SIG-M5 treated with dmso at 0.1 percent for 504 hours (cell line): ENCODE measurements around the gene TLN1.
A peak's percentile ranks its signal among the peaks of the same experiment; 100 is the strongest.

Experiments used
- DNase-seq: peaks from one replicate; lab custom pipeline; 2025; ENCODE audit not compliant: unreplicated experiment; lab: John Stamatoyannopoulos, UW

TLN1 gene

DNA sequence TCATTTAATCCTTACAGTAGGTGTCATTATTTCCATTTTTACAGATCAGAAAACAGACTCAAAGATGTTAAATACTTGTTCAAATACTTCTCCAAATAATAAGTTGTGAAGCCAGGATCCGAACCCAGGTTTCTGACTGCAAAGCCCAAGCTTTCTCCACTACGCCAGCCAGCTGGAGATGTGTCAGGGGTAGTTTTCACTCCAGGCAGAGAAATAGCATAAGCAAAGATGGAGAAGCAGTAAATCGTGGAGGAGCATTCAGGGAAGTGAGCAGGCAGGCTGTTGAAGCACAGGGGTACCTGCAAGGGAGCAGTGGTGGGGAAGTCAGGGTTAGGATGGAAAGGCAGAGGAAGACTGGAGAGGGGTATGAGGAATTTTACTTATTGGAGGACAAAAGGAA lies 2.9 kb downstream of the TLN1 start:
- DNase-seq, result peak; percentile 5

DNA sequence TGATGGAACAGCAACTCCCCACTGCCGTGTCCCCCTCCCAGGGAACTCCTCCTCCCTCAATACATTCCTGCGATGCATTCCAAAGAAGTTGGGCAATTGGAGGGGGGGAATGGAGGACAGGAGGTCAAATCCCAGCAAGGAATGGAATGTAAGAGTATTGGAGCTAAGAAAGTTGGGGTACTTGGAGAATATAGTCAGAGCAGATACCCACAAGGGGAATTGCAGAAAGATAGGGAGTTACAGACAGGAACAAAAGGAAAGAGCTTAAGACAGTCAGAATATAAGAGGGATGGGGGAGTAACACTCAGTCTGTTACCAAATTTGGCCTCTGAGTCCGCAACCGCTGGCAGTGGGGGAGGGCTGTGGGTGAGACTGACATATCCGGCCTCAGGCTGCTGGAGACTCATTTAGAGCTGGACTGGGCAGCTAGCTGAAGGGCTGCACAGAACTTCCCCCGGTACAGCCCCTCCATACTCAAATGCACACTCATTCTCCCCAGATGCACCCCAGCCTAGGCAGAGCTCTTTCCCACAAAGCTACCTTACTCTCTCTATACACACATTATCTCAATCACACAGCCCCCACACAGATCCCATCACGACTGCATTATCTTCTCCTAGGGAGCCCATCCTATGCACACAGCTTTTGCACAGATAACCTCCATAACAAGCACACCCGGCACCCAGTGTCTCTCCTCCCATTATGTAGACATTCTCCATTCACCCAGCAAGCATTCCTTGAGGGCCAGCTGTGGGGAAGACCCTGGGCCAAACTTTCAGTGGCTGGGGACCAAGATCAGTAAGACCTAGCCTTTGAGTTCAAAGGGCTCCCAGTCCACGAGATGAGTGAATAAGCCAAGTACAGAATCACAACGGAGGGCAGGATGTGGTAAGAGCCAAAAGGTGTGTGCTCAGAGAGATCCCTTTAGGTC lies 3.7 kb downstream of the TLN1 start:
- DNase-seq, result peak; percentile 67

DNA sequence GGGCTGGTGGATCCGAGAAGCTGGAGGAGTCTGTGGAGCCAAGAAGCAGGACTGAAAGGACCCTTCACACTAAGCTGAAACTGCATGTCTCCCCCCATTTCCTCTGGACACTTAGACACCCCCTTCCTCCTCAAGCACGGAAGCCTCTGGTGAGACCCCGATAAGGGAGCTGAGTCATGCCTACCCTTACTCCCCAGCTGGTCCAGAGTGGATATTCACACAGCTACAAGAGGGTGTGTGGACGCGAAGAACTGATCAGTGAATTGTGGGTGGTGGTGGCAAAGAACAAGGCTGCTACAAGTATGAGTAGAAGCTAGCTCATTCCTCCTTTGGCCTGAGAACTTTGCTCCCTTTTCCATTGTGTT lies 4.3 kb downstream of the TLN1 start:
- DNase-seq, result no peak

DNA sequence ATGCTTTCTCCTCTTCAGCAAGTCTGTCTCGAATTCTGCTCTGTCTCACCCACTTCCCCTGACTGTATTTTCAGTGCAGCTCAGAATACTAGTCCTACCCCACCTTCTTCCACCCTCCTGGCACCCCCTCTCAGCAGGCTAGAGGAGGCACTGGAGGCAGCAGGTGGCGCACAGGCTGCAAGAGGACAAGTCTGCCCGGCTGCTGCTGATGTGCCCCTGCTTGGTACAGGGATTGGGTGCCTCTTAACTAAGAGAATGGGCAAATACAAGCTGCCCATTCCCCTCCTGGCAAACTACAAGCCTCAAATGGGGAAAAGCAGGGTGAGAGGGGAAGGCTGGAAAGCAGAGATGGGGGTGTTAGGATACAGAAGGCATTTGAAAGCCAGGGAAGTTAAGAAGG lies 5.1 kb downstream of the TLN1 start:
- DNase-seq, result peak; percentile 20

DNA sequence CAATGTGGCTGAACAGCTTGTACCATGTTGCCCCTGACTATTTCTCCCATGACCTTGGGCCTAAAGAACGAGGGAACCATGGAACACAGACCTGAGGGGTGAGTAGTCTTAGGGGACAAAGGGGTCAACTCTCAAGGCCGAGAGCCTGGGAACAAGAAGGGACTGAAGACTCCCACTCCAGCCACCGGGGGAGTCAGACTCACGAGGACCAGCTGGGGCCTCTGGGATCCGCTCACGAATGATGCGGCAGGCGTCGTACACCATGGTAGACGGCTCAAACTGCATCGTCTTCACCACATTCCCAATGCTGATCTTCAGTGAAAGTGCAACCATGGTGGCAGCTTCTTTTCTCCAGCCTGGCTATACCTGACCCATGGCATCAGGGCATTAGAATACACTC lies 6.6 kb downstream of the TLN1 start:
- DNase-seq, result no peak

DNA sequence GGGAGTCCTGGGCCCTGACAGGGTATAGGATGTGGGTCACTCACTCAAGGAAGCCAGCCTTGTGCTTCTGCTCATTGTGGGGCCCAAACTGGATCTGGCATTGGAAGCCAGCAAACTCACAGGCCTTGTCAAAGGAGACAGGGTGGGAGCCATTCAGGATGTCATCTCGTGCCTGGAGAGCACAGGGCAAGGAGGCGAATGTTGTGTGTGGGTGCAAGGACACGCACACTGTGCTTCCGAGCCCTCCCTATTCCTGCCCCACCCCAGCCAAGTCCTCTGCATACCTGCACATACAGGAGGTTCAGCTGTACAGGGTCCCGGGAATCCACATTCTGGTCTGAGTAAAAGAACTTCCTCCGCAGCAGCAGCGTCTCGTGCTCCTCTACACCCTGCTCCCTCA lies 8.1 kb downstream of the TLN1 start:
- DNase-seq, result no peak

DNA sequence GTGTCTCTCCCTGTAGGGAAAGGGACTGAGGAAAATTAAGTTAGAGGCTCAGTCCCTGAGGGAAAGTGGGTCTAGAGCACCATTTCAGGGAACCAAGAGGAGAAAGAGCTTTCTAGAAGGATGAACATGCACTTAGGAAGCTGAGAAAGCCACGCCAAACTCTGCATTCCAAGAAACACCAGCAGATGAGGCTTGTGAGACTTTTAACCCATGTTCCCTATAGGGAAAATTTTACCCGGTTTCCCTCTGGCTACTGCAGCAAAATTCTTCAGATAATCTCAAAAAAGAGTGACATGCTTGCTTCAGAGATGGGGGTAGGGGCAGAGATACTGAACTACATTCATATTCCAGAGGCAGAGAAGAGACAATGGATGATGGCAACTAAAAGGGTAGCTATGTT lies 8.6 kb downstream of the TLN1 start:
- DNase-seq, result no peak

DNA sequence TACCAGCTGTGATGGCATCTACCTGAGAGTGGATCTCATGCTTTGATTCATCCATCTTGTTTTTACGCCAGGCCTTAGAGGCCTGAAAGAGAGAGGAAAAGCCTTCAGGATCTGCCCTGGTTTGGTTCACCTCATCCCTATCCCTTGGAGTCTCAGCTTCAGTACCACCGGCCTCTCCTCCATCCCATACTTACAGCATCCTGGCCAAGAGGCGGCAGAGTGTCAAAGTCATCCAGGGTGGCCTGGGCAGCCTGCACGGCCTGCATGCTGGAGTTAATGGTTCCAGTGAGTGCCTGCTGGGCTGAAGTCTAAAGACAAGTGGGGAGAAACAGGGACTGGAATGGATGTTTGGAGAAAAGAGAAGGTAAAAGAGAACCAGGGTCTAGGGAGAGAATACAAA lies 12.4 kb downstream of the TLN1 start:
- no peak for DNase-seq

DNA sequence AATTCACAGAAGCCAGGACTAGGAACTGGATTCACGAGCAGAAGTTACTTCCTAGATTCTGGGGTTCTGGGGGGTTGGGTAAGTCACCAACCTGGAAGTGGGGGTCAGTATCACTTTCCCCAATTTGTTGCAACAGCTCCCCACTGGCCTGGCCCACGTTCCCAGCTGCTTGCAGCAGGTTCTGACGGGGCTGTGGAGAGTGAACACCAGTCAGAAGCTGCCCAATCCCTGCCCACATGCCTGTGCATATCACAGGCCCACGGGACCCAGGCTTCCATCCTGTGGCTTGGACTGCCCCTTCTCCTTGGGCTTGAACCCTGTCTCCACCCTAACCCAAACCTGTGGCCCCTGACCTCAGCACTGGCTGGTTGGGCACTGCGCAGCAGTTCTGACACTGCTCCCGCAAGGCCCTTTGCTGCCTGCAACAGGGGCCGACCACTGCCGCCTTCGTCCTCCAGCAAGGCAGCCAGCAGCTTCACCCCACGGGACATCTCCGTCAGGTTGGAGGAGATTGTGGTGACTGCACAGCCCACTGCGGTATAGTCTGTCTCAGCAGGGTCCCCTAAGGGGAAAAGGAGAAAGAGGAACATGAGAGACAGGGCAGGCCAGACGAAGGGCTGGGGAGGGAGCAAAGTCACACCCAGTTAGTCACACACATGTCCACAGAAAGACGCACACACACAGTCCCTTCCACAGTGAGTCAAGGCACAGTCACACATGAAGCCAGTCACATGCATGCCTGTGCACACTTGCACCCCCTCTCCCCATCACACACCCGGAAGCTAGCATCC lies 13.1 kb downstream of the TLN1 start:
- peak; percentile 27 for DNase-seq

DNA sequence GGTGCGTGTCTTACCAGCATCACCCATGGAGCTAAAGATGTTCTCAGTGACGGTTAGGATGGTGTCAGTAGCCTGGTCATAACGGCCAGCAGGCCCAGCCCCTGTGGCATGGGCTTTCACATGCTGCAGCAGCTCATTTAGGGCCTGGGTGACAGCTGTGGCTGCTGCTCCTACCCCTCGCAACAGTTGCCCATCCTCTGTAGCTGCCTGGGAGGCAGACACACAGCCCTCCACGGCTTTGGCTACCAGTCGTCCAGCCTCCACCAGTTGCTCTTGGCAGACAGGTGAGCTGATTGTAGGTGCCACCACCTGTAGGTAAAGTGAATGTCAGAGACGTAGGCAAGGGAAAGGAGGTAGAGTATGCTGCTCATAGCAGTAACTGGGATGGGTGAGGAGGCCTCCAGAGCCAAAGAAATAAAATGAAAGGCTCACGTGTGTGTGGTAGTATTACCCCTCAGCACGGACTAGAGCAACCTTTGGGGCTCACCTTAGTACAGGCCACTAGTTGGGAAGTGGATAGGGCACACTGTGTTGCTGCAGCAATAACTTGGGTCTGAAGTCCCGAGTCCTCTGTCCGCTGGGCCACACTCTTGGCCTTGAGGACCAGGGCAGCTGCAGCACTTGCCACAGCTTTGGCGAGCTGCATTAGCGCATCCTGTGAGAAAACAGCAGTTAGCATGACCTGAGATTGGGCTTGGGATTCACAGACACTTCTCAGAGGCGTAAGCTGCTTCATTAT lies 14.7 kb downstream of the TLN1 start:
- no peak for DNase-seq

DNA sequence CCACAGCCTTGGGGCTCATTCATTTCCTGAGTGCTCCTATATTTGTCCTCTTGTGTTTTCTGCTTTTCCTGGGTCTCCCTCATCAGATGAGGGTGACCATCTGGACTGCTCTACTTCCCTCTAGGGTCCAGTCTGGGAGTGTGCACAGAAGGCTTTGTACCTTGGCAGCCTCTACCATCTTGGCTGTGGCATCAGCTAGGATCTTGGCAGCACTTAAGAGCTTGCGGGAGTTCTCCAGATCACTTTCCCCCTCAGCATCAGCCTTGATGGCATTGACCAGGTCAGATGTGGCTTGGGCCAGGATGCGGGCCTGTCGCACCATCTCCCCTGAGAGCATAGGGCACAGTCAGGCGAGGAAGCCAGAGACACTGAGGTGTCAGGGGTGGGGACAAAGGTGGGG lies 15.8 kb downstream of the TLN1 start:
- DNase-seq, result no peak

DNA sequence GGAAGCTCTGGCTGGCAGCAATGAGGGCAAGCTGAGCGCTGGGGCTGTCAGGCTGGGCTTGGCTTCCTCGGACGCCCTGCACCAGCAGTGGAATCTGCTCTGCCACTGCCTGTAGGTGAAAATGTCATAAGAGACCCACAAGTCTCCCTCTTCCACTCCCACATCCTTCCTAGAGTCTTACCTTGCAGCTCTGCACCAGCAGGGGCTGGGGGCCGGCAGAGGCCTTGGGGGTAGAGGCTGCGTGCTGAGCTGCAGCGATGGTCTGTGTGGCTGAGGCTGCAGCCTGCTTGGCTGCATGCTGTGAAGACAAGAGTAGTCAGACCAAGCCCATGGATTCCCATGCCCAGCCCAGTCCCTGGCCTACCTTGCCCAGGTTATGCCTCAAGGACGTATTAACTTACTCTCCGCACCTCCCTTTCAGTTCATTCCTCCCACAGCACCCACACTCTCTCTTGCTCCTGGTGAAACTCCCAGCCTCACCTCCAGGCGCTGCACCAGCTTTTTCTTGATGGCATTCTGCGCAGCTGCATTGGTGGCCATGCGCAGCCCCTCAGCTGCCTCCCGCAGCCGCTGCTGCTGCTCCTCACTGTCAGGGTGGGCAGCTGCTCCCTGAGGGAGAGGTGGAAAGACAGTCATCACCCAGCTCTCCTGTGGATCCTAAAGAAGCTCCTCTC lies 17.3 kb downstream of the TLN1 start:
- DNase-seq, result no peak

DNA sequence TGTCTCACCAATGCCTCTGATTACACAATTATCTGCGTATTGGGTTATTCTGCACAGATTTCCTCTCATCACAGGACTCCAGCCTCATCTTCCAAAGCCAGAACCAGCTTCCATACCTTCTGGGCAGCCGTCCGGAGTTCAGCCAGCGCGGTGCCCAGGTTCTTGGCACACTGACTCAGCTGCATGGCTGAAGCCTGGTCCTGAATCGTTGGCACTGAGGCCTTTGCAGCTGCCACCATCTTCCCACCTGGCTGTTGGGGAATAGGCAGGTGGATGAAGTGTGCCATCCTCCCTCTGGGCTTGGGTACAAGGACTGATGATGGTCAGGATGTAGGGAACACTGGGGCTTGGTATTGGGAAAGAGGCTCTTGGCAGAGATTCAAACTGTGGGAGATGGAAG lies 17.9 kb downstream of the TLN1 start:
- DNase-seq, result no peak

DNA sequence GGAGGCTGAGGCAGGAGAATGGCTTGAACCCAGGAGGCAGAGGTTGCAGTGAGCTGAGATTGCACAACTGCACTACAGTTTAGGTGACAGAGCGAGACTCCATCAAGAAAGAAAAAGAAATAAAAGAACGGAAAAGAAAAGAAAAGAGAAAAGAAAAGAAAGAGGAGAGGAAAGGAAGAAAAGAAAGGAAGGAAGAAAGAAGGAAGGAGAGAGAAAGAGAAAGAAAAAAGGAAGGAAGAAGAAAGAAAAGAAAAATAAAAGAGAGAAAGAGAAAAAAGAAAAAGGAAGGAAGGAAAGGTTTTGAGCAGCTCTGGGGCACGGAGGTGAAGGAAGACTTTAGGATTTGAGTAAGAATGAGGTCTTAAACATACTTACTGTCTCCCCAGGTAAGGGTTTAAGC lies 18.4 kb downstream of the TLN1 start:
- DNase-seq, result no peak

DNA sequence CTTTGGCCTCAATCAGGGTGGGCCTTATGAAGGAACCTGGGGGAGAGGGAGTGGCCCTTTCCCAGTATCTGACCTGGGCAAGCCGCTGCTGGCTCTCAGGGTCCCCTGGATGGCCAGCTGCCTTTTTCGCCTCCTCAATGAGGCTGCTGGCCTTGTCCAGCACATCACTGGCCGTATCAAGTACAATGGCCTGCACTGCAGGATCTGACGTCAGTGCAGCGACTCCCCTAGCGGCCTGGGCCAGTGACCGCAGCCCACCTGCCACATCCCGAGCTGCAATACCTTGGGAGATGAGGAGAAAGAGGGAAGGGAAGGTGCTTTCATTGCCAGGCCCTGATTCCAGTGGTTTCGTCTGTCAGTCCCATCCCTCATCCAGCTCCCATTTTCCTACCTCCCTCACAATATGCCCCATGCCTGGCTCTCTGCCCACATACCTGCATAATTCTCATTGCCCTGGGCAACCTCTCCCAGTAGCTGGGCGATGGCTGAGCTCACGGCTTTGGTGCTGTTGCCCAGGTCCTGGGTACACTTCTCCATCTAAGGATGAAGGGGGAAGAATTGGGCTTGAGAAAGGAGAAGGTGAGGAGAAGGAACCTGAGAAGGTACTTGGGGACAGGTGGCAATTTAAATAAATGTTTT lies 19.1 kb downstream of the TLN1 start:
- DNase-seq, result no peak

DNA sequence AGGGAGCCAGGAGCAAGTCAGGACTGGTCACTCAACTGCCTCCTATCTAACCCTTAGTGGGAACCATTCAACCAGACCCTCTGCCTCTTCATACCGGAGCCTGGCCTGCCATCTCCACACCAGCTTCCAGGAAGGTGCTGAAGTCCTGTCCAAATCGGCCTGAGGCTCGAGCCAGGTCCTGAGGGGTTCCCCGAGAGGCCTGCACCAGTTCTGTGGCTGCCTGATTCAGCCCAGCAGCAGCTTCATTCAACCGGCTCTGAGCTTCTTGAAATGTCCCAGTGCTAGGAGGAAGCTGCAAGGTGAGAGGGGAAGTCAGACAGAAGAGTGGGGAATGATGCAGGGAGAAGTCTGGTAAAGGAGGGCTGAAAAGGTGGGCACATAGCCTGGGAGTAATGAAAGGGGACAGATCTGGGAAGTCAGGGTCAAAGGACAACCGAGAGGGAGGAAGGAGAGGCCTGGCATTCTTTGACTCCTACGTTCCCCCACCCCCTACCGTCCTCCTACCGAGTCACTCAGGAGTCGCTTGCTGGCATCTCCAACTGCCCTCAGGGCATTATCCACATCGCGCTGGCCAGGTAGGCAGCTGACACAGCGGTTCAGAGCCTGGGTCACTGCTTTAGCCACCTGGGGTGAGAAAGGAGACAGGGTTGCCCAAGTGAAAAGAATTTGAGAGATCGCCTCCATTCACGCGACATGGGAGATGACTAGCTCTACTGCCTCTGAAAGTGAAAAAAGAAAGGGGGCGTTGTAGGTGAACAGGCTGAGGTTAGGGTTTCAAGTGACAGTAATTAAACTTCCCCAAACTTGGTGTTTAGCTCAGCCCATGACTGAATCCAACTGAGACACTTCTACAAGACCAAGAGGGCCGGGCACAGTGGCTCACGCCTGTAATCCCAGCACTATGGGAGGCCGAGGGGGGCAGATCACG lies 20.2 kb downstream of the TLN1 start:
- no peak for DNase-seq

DNA sequence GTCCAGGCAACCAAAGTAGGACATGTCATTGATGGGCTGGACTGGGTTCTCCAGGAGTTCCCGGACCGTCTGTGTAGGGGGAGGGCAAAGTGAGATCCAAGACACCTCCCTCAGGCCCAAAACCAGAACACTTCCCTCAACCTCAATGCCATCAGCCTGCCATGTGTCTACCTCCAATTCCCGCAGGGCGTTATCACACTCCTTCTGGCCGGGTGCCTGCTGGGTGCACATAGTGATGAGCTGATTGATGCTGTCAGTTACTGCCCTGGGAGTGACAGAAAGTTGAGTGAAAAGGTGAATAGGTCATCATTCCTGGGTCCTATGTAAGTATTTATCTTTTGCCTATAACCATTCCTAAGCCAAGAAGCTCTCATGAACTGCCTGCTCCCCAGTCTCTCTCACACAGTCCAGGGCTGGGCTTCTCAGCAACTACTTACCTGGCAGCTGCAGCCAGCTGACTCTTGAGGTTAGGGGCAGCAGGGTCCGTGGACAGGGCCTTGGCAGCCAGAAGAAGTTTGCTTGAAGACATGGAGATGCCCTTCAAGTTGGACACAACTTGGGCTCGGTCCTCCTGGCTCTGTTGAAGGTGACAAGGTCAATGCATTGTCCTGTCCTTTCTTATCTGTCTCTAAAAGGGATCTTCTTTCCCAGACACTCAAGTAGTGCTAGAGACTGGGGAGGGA lies 21.0 kb downstream of the TLN1 start:
- no peak for DNase-seq

DNA sequence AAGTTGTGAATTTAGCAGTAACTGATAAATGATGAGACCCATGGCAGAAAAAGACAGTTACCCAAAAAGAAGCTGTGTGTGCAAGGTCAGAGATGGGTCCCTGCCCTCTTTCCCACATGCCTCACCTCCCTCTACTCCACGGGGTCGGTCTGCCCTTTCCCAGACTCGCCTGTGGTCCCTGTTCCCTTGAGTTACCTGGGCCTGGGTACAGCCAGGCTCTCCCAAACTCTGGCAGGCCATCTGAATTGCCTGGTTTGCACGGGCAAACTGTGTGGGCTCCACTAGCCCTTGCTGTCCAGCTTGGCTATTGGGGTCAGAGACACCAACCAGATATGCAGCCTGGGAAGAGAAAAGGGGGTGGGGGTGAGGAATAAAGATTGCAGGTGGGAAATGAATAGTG lies 23.8 kb downstream of the TLN1 start:
- DNase-seq, result no peak

DNA sequence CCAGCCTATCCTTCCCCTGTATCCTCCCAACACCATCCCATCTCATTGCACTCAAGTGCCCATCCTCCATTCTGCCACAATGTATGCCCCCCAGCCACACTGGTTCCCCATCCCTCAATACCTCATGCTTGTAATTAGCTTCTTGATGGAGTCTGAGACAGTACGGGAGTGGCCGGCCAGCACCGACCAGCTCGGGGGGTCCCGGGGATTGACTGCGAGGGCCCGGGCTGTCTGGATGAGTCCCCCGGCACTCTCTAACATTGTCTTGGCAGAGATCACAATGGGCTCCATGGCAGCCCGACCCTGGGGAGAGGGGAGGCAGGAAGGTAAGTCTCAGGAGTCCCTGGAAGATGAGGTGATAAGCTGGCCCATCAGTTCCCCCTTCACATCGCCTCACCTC lies 25.0 kb downstream of the TLN1 start:
- DNase-seq, result no peak
